CD14-positive monocyte (primary cell): ENCODE data around the gene TOB1. TPM values are rescaled to one million over a fixed set of nuclear protein-coding genes. Genes with fewer than 3 reads are reported as not detected.

ENCODE experiments used
- DNase-seq, 3 donors: peaks; one replicate each; pipeline ENCODE4 v3.0.0-alpha.2; 2011 to 2022
- H2AFZ ChIP-seq: 2 replicates; pipeline ENCODE4 v1.6.0; 2012; ENCODE audit warnings: mild to moderate bottlenecking, low read depth, low read length, inconsistent platforms; ENCODE audit not compliant: insufficient read depth, poor library complexity, severe bottlenecking
- H3K27ac ChIP-seq, 2 donors: 1 replicate in 1 of 2; 2 replicates in 1 of 2; pipeline ENCODE4 v1.5.1; 2012 to 2013; ENCODE audit warnings: low read length in 2 of 2, control low read depth in 1 of 2, inconsistent platforms in 1 of 2, low read depth in 1 of 2, mild to moderate bottlenecking in 1 of 2
- H3K27me3 ChIP-seq, 2 donors: one replicate each; pipeline versions ENCODE4 v1.6.0 to v1.6.1; 2011 to 2013; ENCODE audit warnings: low read length in 2 of 2; ENCODE audit not compliant: control insufficient read depth in 2 of 2, insufficient read depth in 2 of 2
- H3K36me3 ChIP-seq, 2 donors: replicated peaks in 1 of 2; 1 replicate in 1 of 2; 2 replicates in 1 of 2; pipeline versions ENCODE4 v1.5.1 to v1.6.1; 2012 to 2013; ENCODE audit warnings: low read length in 2 of 2, control low read depth in 1 of 2, inconsistent platforms in 1 of 2, mild to moderate bottlenecking in 1 of 2; ENCODE audit not compliant: insufficient read depth in 2 of 2, control insufficient read depth in 1 of 2
- H3K4me1 ChIP-seq, 2 donors: 1 replicate in 1 of 2; 2 replicates in 1 of 2; pipeline versions ENCODE4 v1.5.1 to v1.6.1; 2012 to 2013; ENCODE audit warnings: low read length in 2 of 2, control low read depth in 1 of 2, inconsistent platforms in 1 of 2, mild to moderate bottlenecking in 1 of 2, moderate library complexity in 1 of 2; ENCODE audit not compliant: insufficient read depth in 2 of 2, control insufficient read depth in 1 of 2
- H3K4me2 ChIP-seq: replicated peaks from 2 replicates; pipeline ENCODE3; 2012; ENCODE audit warnings: low read length, moderate library complexity, mild to moderate bottlenecking; ENCODE audit not compliant: poor library complexity, severe bottlenecking; ENCODE audit errors: extremely low read depth
- H3K4me3 ChIP-seq, 3 experiments: fragments of 200-600 bp in 1 of 3; sonication (generic) in 1 of 3; replicated peaks in 1 of 3; 1 replicate in 2 of 3; 2 replicates in 1 of 3; pipeline ENCODE4 v1.5.1; 2011 to 2013; ENCODE audit warnings: low read length in 3 of 3, mild to moderate bottlenecking in 3 of 3, control low read depth in 2 of 3, low read depth in 2 of 3, inconsistent platforms in 1 of 3, moderate library complexity in 1 of 3
- H3K79me2 ChIP-seq: 2 replicates; pipeline ENCODE4 v1.6.0; 2012; ENCODE audit warnings: mild to moderate bottlenecking, control low read depth, inconsistent platforms, low read length, moderate library complexity; ENCODE audit not compliant: insufficient read depth
- H3K9ac ChIP-seq: 2 replicates; pipeline ENCODE4 v1.6.0; 2017; ENCODE audit warnings: low read length, mild to moderate bottlenecking; ENCODE audit not compliant: insufficient read depth, poor library complexity, severe bottlenecking
- H3K9me3 ChIP-seq, 2 donors: replicated peaks in 1 of 2; 1 replicate in 1 of 2; 2 replicates in 1 of 2; pipeline versions ENCODE4 v1.5.1 to v1.6.1; 2012 to 2013; ENCODE audit warnings: low read length in 2 of 2, control low read depth in 1 of 2; ENCODE audit not compliant: control insufficient read depth in 1 of 2, insufficient read depth in 1 of 2
- H4K20me1 ChIP-seq: 2 replicates; pipeline ENCODE4 v1.6.0; 2012; ENCODE audit warnings: mild to moderate bottlenecking, low read length, control low read depth, moderate library complexity; ENCODE audit not compliant: insufficient read depth
- H3K27ac Mint-ChIP-seq, 7 donors: one replicate each; pipeline ENCODE4 v1.8.0; 2020; ENCODE audit warnings: mild to moderate bottlenecking in 7 of 7, mixed read lengths in 7 of 7, moderate library complexity in 6 of 7, inconsistent platforms in 2 of 7
- H3K27me3 Mint-ChIP-seq, 3 donors: one replicate each; pipeline ENCODE4 v1.8.0; 2021 to 2022; ENCODE audit warnings: low read depth in 3 of 3, mild to moderate bottlenecking in 3 of 3, mixed read lengths in 3 of 3, moderate library complexity in 3 of 3, inconsistent platforms in 1 of 3
- H3K36me3 Mint-ChIP-seq, 2 donors: one replicate each; pipeline ENCODE4 v1.8.0; 2020; ENCODE audit warnings: mixed read lengths in 2 of 2, inconsistent platforms in 1 of 2, mild to moderate bottlenecking in 1 of 2
- H3K4me1 Mint-ChIP-seq: one replicate; pipeline ENCODE4 v1.8.0; 2020; ENCODE audit warnings: mild to moderate bottlenecking, mixed read lengths
- H3K4me3 Mint-ChIP-seq, 2 donors: one replicate each; pipeline ENCODE4 v1.8.0; 2020; ENCODE audit warnings: mild to moderate bottlenecking in 2 of 2, mixed read lengths in 2 of 2, moderate library complexity in 1 of 2
- H3K9me3 Mint-ChIP-seq, 7 donors: one replicate each; pipeline ENCODE4 v1.8.0; 2020 to 2022; ENCODE audit warnings: mixed read lengths in 7 of 7, mild to moderate bottlenecking in 6 of 7, moderate library complexity in 6 of 7, inconsistent platforms in 2 of 7
- CTCF ChIP-seq: fragments of 200-600 bp; IDR thresholded peaks from one replicate; pipeline ENCODE4 v1.8.0; 2022; ENCODE audit warnings: antibody characterized with exemption, mild to moderate bottlenecking
- WGBS: methylation state at CpG from one replicate; pipeline ENCODE4 v1.1.5; 2013; ENCODE audit warnings: missing lambda C conversion rate; ENCODE audit not compliant: insufficient coverage; 5-methylcytosine and 5-hydroxymethylcytosine counted together
- intact Hi-C, 2 donors: fragments of 100-400 bp; cut with micrococcal nuclease; formaldehyde crosslinking; loops; one replicate each; pipeline versions ENCODE4 v1.15.0 to v1.15.1; 2023
- polyA plus RNA-seq, 3 donors: library from polyadenylated mRNA; depleted of rRNA in 1 of 3; unstranded in 2 of 3; stranded (reverse) in 1 of 3; fragments of 300-500 nt in 2 of 3; fragments of >200 nt in 1 of 3; fragmentation: Illumina TruSeq in 2 of 3; gene quantifications; 1 replicate in 2 of 3; 2 replicates in 1 of 3; pipeline ENCODE4 v1.2.3, GENCODE V29; 2012 to 2021

The TOB1 gene
- polyA plus RNA-seq, 3 donors = 18.5 to 107 (median 41.0) TPM

- 92% methylated on average over 11 of the region's 16 CpGs for WGBS
Observed at GRCh38 chr17:50904518-50905459, 38.6 kb upstream of the TOB1 start.

More at GRCh38 chr17:50904518-50905459, 38.6 kb upstream of the TOB1 start:
- H3K4me3 ChIP-seq = no peak overlapping the region
- no peak overlapping the region for H3K4me2 ChIP-seq
- no peak overlapping the region for H3K9ac ChIP-seq
- no peaks in the 10 kb centered on the region for H4K20me1 ChIP-seq
- peaks cover 0 to 9% (median 7%) of the 10 kb centered on the region in 3 donors for H3K27me3 Mint-ChIP-seq
- H3K4me1 ChIP-seq = peaks cover 24 to 34% of the 10 kb centered on the region in 2 donors
- H3K79me2 ChIP-seq = no peaks in the 10 kb centered on the region
- no peaks in the 10 kb centered on the region for H3K9me3 ChIP-seq
- H3K27ac Mint-ChIP-seq = no peak overlapping the region
- intact Hi-C loops = no loop called here
- DNase-seq = no peak
- H3K4me1 Mint-ChIP-seq = peaks cover 40% of the 10 kb centered on the region
- peaks cover 0 to 3% (median 0%) of the 10 kb centered on the region in 7 donors for H3K9me3 Mint-ChIP-seq
- H2AFZ ChIP-seq = no peak overlapping the region
- no peaks in the 10 kb centered on the region for H3K36me3 Mint-ChIP-seq
- TF ChIP-seq CTCF = no peak
- H3K27me3 ChIP-seq = no peaks in the 10 kb centered on the region
- H3K4me3 Mint-ChIP-seq = no peak overlapping the region
- H3K36me3 ChIP-seq = no peaks in the 10 kb centered on the region
- H3K27ac ChIP-seq = no peak overlapping the region
